ENCODE data around the gene PDE1A.

PDE1A gene

DNA sequence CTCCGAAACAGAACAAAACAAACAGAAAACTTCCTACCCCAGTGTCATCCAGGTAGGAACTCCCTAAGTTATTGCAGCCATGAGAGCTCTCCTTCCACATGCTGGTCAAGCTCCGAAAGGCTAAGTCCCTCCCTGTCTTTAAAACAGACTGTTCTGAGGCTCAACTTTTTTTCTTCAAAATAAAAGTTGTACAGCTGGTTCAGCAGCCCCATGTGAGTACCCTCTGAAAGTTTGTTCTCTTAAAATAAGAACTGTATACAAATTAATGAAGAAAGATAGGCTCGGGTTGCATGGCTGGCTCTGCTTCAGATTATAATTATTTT, at the start of gene PDE1A:
PDE1A (minus strand) TSS at position 119 of the 323 bp plus-strand sequence.
- no peak for DNase-seq (ENCODE audit: low read depth, low spot score)

GRCh38 chr2:182473635-182474034, 46.8 kb upstream of the PDE1A start:
- no peak for DNase-seq (ENCODE audit: low read depth, low spot score)

GRCh38 chr2:182463760-182464159, 36.9 kb upstream of the PDE1A start:
- no peak for DNase-seq (ENCODE audit: low read depth, low spot score)

DNA sequence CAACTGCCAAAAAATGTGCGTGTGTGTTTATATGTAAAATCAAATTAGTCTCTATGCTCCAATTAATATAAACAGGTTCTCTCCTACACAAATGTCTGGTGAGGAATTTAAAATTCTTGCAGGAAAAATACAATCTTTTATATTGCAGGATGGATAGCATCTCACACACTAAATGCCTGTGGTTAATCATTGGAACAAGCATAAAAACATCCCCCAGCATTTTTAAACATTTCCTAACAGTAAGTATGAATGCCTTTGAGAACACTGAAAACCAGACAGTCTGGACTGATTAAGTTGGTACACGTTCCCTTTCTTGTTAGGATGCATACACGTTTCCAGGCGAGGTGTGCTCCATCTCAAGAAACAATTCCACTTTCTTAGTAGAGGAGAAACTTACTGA, 29.9 kb upstream of the PDE1A start:
- DNase-seq (ENCODE audit: low read depth, low spot score), result peak; percentile 66

DNA sequence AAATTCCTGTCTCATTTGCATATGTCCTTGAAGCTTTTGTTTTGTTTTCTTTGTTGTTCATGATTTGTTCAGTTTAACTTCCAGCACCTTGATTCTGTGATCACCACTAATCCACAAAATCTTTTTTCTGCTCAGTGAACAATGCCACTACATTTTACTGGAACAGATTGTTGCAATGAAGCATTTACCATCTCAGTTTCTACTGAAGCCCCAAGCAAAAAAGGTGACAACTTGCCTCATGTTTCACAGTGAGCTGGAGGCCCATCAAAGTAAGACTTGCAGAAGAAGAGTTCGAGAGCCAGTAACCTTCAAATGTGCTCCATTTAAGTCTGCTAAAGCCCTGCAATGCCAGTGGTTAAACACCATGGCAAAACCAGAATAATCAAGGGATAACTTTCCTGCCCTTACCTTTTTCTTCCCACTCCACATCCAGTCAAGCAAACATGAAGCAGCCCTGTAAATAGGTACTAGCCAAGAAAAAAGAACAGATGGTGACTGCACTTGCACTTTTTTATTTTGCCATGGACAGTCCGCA, 25.7 kb upstream of the PDE1A start:
- DNase-seq (ENCODE audit: low read depth, low spot score), result no peak

- peak; percentile 45 for DNase-seq (ENCODE audit: low read depth, low spot score)
Observed at GRCh38 chr2:182448371-182448770, 21.5 kb upstream of the PDE1A start.

GRCh38 chr2:182447863-182448262, 21.0 kb upstream of the PDE1A start:
- peak; percentile 66 for DNase-seq (ENCODE audit: low read depth, low spot score)

GRCh38 chr2:182447163-182447562, 20.3 kb upstream of the PDE1A start:
- no peak for DNase-seq (ENCODE audit: low read depth, low spot score)

DNA sequence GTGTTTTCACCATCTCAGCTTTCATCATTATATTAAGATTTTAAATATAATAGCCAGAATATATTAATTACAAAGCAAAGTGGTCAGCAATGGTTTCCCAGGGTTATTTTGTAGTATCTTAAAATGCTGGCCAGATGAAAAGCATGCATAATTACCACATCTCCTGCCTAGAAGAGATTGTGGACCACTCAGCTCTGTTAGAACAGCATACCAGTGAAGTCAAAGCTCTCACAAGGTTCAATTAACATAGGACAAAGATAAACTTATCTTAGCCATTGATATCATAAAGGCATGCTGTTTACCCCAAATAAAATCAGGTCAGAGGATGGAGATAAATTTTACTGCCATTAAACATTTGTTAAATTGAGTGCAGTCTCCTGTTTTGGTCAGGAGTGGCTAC, 19.3 kb upstream of the PDE1A start:
- DNase-seq (ENCODE audit: low read depth, low spot score), result peak; percentile 46

DNA sequence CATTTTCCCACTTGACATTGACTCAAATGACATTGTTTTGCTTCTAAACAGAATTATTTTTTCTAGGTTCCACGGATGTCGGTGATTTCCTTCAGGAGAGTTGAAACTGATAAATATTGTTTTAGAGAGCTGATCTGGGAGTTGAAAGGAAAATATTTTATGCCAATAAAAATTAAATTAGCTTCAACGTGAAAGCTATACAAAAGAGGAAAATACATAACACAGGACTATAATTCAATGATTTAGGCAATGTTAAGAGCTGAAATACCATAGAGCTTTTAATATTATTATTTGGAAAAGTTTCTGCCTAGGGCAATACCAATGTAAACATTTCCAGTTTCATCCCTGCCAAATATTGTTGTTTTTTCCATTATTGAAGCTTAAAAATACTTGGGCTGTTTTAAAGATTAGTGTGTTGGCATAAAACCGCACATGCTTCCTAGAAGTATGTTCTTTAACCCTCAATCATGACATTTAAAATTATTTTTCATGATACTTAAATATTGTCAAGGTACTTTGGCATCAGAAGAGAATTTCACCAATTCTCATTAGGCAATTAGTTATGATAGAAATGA, 18.6 kb upstream of the PDE1A start:
- peak; percentile 34 for DNase-seq (ENCODE audit: low read depth, low spot score)

GRCh38 chr2:182444806-182445205, 18.0 kb upstream of the PDE1A start:
- DNase-seq (ENCODE audit: low read depth, low spot score), result peak; percentile 52

DNA sequence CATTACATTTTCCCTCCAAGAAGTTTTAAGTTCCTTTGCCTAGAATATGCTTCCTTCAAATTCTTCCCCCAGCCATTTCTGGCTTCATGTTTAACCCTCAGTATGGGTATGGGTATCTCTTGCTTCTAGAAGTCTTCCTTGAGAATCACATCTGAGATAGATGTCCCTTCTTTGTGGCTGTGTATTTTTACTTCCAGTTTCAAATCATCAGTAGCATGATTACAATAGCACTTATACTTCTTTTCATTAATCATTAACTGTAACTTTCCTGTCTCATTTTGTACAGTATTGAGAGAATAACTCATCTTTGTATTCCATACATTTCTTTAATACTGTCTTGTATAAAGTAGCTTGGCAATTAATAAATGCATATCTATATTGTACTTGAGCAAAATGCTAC, 17.3 kb upstream of the PDE1A start:
- no peak for DNase-seq (ENCODE audit: low read depth, low spot score)

DNA sequence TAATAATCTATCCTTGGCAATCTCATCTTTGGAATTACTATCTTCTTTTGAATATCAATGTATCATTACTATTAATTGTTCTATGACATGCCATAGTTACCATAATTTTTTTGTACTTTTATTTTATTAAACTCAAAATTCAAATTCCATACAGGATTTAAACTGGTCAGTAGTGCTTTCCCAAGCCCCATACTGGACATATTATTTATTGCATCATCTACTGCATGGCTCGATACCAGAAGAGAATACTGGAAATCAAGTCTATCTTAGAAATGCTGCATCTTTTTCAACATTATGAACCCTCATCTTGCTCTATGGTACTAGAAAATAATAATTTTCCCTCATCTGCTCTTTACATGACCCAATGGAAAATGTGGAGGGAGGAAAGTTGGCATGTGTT, 9.4 kb upstream of the PDE1A start:
- no peak for DNase-seq (ENCODE audit: low read depth, low spot score)

- DNase-seq (ENCODE audit: low read depth, low spot score), result peak; percentile 5
Observed at GRCh38 chr2:182435754-182436153, 8.9 kb upstream of the PDE1A start.

- DNase-seq (ENCODE audit: low read depth, low spot score), result peak; percentile 6
Observed at GRCh38 chr2:182432051-182432450, 5.2 kb upstream of the PDE1A start.

GRCh38 chr2:182428476-182428875, 1.6 kb upstream of the PDE1A start:
- DNase-seq (ENCODE audit: low read depth, low spot score), result no peak

GRCh38 chr2:182426082-182426917, 536 bp downstream of the PDE1A start:
- no peak for DNase-seq (ENCODE audit: low read depth, low spot score)

DNA sequence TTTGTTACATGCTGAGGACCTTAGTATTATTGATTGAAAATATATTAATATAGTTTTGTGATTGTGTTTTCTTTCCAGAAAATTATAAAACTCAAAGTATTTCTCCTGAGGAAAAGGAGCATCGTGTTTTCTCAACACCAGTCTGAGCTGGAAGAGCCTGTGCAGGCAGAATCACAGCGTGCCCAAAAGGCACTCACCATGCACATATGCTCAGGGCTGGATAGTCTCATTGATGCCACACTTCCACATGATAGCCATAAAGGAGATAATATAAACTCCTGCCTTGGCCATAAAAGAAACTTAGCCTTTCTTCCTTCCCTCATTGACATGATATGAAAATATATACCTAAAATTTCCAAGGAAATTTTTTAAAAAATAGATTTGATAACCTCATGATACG, 4.0 kb downstream of the PDE1A start:
- no peak for DNase-seq (ENCODE audit: low read depth, low spot score)

DNA sequence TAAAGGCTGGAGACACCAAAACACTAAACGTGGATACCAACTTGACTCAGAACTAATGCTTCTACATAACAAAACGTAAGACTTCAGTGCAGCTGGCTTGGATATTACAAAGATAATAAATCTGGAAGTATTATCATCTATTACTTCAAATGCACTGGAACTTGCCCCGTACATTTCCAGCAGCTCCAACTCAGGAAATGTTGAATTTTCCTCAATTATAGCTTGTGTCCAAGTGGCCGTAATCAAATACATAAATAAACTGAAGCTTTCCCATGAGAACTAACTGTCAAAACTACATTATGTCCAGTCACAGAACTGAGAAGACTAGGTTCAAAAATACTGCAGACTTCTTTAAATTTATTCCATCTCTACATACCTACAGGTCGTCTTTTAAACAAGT, 6.2 kb downstream of the PDE1A start:
- DNase-seq (ENCODE audit: low read depth, low spot score), result no peak

DNA sequence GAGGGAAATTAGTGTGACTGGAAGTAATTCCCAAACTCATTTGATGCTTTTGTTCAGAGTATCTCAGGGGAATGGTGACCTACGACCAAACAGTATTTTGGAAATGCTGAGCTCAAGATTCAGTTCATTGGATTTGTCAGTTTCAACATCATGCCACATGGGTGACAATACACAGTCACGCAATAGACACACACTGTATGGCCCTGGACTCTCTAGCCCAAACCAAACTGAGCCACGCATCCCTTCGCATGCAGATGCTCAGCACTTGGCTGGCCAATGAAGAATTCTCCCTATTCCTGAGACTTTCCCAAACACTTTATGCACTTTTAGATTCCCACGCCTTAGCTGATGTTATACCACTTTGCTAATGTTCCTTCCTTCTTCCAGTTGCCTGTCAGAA, 10.0 kb downstream of the PDE1A start:
- DNase-seq (ENCODE audit: low read depth, low spot score), result no peak

- no peak for DNase-seq (ENCODE audit: low read depth, low spot score)
Observed at GRCh38 chr2:182416191-182416590, 10.6 kb downstream of the PDE1A start.

DNA sequence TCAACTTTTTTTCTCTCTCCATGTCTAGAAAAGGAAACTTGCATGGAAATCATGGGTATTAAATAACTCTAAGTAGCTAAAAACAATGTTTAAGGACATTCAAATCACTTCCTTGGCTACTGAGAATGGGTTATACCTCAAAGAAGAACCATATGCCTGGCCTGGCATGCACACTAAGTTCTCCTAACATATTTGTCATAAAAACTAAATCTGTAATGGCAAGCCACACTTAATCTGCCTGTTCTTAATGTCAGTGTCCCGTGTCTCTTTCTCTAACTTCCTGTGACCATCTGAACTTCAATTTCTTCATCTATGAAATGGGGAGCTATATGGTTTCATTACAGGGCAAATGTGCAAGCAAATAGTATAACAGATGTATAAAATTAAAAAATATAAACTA, 11.1 kb downstream of the PDE1A start:
- DNase-seq (ENCODE audit: low read depth, low spot score), result no peak

DNA sequence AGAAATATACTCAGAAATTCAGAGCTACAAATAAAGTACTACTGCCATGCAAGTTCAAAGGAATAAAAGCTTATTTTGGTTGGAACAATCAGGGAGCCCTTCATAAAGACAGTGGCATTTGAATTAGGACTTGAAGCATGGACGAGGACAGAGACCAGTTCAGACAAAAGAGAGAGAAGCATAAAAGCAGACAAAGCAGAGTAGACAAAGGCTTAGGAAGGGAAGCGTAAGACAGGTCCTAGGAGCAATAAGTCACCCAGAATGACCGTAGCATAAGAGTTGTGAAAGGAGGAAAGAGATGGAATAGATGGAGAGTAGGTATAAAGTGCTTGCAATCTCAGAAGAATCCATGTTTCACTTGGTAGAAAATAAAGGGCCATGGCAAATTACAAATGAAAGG, 14.0 kb downstream of the PDE1A start:
- no peak for DNase-seq (ENCODE audit: low read depth, low spot score)

Measured in astrocyte of the hippocampus (primary cell).